SIG-M5 treated with dmso at 0.1 percent for 504 hours (cell line): ENCODE measurements around the gene KLRC4.
"Not testable (repeated sequence)": the region's sequence is repeated elsewhere in the genome, so short reads cannot be mapped to it uniquely, and the experiment has no call there.

Source experiments
- DNase-seq: peaks from one replicate; lab custom pipeline; 2025; ENCODE audit not compliant: unreplicated experiment; lab: John Stamatoyannopoulos, UW

KLRC4 gene

GRCh38 chr12:10368206-10369171, 41.1 kb downstream of the KLRC4 start:
- peak; percentile 21 for DNase-seq

GRCh38 chr12:10367714-10368113, 41.8 kb downstream of the KLRC4 start:
- not testable (repeated sequence) for DNase-seq

GRCh38 chr12:10366875-10367274, 42.7 kb downstream of the KLRC4 start:
- DNase-seq = peak; percentile 73

GRCh38 chr12:10365696-10366405, 43.7 kb downstream of the KLRC4 start:
- peak; percentile 38 for DNase-seq

- peak; percentile 81 for DNase-seq
These were observed 44.5 kb downstream of the KLRC4 start for GRCh38 chr12:10364815-10365622.

GRCh38 chr12:10363914-10364814, 45.4 kb downstream of the KLRC4 start:
- DNase-seq = peak; percentile 30

GRCh38 chr12:10363658-10363913, 46.0 kb downstream of the KLRC4 start:
- no peak for DNase-seq

GRCh38 chr12:10362828-10363657, 46.5 kb downstream of the KLRC4 start:
- no peak for DNase-seq

GRCh38 chr12:10362325-10362724, 47.2 kb downstream of the KLRC4 start:
- DNase-seq = no peak

- DNase-seq = no peak
These were observed 47.9 kb downstream of the KLRC4 start for GRCh38 chr12:10361622-10362021.

GRCh38 chr12:10361084-10361483, 48.5 kb downstream of the KLRC4 start:
- DNase-seq = no peak

- no peak for DNase-seq
These were observed 50.6 kb downstream of the KLRC4 start for GRCh38 chr12:10358969-10359368.

- DNase-seq = no peak
These were observed 51.4 kb downstream of the KLRC4 start for GRCh38 chr12:10358131-10358530.
